SK-N-DZ (cell line): ENCODE measurements around the gene RUVBL1.

Experiments
- DNase-seq: peaks from one replicate; pipeline ENCODE4 v3.0.0-alpha.2; 2015; ENCODE audit warnings: low spot score

Gene RUVBL1

GRCh38 chr3:128133273-128133883, 9.8 kb upstream of the RUVBL1 start:
- DNase-seq: peak; percentile 47

GRCh38 chr3:128131897-128132646, 8.5 kb upstream of the RUVBL1 start:
- no peak for DNase-seq

GRCh38 chr3:128128251-128128650, 4.6 kb upstream of the RUVBL1 start:
- DNase-seq: no peak

GRCh38 chr3:128127236-128127635, 3.6 kb upstream of the RUVBL1 start:
- DNase-seq: no peak

GRCh38 chr3:128123156-128123537, 465 bp downstream of the RUVBL1 start:
- no peak for DNase-seq

DNA sequence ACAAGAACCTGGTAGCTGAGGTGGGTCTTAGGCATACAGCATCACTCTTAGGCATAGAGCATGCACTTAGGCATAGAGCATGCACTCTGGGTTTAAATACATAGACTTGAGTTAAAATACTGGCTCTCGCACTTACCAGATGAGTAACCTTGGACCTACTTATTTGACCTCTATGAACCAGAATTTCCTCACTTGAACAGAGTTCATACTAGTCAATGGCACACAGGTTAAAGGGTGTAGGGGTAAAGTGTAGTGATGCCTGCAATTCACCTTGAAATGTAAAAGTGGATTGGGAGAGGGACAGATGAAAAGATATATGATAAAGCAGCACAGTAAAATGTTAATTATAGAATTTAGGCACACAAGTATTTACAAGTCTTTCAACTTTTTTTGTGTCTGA, 1.6 kb downstream of the RUVBL1 start:
- DNase-seq: no peak

DNA sequence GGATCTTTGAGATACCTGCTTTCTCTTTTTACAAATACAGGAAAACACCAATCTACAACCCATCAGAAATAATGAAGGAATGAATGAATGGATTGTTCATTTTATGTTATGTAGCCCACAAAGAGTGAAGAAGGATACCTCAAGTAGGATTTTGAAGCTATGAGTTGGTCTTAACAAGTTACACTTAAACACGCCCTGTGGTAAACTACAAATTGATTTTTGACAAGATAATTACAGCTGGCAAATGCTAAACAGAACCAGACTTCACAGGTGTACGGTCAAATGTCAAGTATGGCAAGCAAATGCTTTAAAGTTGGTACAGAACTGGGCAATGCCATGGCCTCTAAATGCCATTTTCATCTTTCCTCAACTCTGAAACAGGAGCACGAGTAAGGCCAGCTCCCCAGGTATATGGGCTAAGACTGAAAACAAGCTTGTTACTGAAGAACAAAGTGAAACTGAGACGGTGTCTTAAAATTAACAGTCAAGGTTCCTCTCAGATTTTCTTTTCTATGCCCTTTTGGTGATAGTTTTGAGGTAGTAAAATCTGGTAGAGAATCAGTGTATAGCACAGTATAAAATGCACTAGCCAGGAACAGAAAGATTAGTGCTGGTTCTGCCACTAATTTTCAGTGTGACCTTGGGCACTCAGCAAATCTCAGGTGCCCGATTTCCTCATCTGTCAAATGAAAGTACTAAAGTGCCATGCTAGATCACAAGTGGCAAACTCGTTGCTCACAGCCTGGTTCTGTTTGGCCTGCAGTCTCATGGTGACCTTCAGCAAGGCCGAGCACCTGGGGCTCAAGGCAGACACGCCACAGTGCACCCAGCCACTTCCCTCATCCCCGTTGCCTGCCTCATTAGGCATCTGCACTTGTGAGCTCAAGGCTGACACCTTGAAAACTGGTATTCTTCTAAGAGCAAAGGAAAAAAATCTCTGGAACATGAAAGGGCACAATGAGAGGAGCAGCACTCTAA, 9.5 kb downstream of the RUVBL1 start:
- DNase-seq: no peak

- DNase-seq: no peak
Observed at GRCh38 chr3:128112357-128112968, 11.1 kb downstream of the RUVBL1 start.

GRCh38 chr3:128111147-128111546, 12.5 kb downstream of the RUVBL1 start:
- DNase-seq: no peak

GRCh38 chr3:128107834-128108233, 15.8 kb downstream of the RUVBL1 start:
- no peak for DNase-seq

GRCh38 chr3:128103136-128103676, 20.4 kb downstream of the RUVBL1 start:
- DNase-seq: no peak

GRCh38 chr3:128100638-128101037, 23.0 kb downstream of the RUVBL1 start:
- DNase-seq: no peak

DNA sequence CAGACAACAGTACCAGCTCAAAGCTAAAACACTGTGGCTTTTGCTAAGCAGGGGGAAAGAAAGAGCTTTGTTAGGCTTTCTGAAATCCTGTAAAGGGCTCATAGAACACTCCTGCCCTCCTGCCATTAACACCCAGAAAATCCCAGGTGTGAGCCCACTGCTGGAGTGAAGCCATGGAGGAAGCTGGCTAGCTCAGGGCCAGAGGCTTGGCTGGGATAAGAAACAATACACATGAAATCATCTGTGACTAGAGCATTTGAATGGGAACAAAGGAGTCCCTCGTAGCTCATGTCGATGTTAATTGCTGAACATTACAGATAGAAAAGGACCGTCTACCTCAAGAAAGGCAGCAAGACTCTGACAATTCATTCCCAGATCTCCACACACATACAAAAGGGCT, 23.5 kb downstream of the RUVBL1 start:
- no peak for DNase-seq

DNA sequence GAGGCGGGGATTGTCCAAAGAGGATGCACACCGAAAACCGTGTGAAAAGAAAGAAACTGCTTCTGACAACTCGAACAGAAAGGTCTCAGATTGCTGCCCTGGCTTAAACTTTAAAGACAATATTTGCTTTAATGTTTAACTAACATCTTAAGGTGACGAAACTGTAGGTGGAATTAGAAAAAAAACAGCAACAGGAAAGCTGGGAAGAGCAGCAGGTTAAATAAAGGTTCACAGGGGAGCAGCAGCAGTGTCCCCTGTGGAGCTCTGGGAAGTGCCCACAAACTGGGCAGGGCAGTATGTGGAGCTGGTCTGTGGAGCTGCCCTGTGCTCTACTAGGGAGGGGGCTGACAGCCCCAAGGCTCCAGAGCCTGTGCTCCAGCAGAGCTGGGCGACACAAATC, 25.4 kb downstream of the RUVBL1 start:
- DNase-seq: no peak

- DNase-seq: peak; percentile 42
Observed at GRCh38 chr3:128095222-128095703, 28.3 kb downstream of the RUVBL1 start.

DNA sequence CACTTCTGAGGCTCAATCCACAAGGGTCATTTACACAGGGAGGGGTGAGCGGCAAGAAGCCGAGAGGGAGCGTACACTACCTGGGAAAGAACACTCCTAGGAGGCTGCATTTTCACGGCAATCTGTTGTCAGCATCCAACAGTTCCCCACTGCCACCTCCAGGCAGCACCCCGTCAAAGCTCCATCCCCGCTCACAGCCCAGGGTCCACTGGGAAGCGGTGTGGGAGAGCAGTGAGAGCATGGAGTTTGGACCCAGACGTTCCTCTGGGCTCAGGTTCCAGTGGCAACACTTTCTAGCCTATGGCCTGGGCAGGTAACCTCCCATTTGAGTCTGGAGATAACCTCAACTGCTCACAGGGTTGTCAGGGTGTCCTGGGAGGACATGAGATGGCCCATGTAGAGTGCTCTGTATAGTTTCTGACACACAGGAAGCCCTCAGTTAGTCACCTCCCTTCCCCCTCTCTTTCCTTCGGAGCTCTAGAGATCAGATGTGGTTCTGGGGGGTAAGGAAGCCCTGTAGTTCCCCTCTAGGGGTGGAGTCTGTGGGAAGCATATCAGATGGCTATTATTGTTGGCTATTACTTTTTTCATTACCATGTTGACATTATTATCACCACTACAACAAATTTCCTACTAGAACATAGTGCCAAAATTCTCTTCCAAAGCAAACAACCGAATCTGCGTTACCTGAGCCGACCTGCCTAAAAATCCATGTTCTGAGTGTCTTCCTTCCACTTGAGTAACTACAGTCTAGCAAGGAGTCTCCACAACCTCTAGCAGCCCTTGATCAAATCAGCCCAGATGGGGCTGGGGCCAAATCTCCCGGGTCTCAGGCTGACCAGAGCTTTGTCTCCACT, 29.1 kb downstream of the RUVBL1 start:
- no peak for DNase-seq

- no peak for DNase-seq
Observed at GRCh38 chr3:128091586-128091985, 32.0 kb downstream of the RUVBL1 start.

GRCh38 chr3:128089135-128089534, 34.5 kb downstream of the RUVBL1 start:
- DNase-seq: no peak

- no peak for DNase-seq
Observed at GRCh38 chr3:128084675-128085021, 39.0 kb downstream of the RUVBL1 start.

DNA sequence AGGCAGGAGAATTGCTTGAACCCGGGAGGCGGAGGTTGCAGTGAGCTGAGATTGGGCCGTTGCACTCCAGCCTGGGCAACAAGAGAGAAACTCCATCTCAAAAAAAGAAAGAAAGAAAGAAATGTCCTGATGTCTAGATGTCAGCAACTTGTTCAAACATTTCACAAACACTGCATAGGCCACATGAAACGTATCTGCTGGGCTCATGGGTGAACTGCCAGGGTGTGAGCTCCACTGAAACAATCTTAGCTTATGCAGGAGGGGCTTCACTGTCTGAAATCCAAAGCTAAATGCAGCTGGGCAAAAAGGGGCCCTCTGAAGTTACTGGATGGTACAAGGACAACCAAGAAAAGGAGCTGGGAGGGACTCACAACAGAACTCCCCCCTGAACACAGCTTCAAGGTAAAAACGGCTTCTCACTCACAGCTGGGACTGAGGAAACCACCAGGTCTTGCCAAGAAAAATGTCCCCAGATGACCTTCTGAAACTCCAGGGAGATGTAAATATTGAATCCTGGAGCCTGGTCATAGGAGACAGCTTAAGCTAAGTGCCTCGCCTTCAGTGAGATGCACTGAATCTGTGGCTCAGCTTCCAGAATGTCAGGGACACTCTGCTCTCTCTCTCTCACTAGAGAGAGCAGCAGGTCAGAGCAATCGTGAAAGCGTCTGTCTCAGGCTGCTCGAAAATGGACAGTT, 39.5 kb downstream of the RUVBL1 start:
- DNase-seq: no peak
